Calu3 (cell line): ENCODE data around the gene IKBKG. TPM values are rescaled to one million over a fixed set of nuclear protein-coding genes. Genes with fewer than 3 reads are reported as not detected.
"Not testable (repeated sequence)": the region's sequence is repeated elsewhere in the genome, so short reads cannot be mapped to it uniquely, and the experiment has no call there.

Source experiments
- BruUV-seq: library from RNA; stranded (reverse); fragments of 400-500 nt; replicated peaks from 2 replicates; lab custom pipeline; 2021; lab: Mats Ljungman, UMichigan
- CTCF ChIA-PET: fragments of 300-600 bp; sonication (Branson Sonifier 250); formaldehyde crosslinking; loops from one replicate; lab custom pipeline; 2022; ENCODE audit warnings: antibody characterized with exemption; lab: Charles Lee
- DNase-seq: peaks from one replicate; pipeline ENCODE4 v3.0.0; 2022
- H3K27ac Mint-ChIP-seq: one replicate; pipeline ENCODE4 v1.8.0; 2022; ENCODE audit warnings: mixed read lengths; ENCODE audit not compliant: unreplicated experiment
- H3K27me3 Mint-ChIP-seq: one replicate; pipeline ENCODE4 v1.8.0; 2022; ENCODE audit warnings: mixed read lengths; ENCODE audit not compliant: unreplicated experiment
- H3K36me3 Mint-ChIP-seq: one replicate; pipeline ENCODE4 v1.8.0; 2022; ENCODE audit warnings: mild to moderate bottlenecking, moderate library complexity, mixed read lengths; ENCODE audit not compliant: insufficient read depth, unreplicated experiment
- H3K4me1 Mint-ChIP-seq: one replicate; pipeline ENCODE4 v1.8.0; 2022; ENCODE audit warnings: mild to moderate bottlenecking, low read depth, mixed read lengths; ENCODE audit not compliant: unreplicated experiment
- H3K4me3 Mint-ChIP-seq: one replicate; pipeline ENCODE4 v1.8.0; 2022; ENCODE audit warnings: mild to moderate bottlenecking, low read depth, moderate library complexity, mixed read lengths; ENCODE audit not compliant: unreplicated experiment
- H3K9me3 Mint-ChIP-seq: one replicate; pipeline ENCODE4 v1.8.0; 2022; ENCODE audit warnings: low read depth, mixed read lengths; ENCODE audit not compliant: unreplicated experiment
- intact Hi-C: fragments of 100-400 bp; cut with micrococcal nuclease; formaldehyde crosslinking; loops from one replicate; pipeline ENCODE4 v1.10.0; 2022; ENCODE audit not compliant: unreplicated experiment
- total RNA-seq: library from RNA; stranded (reverse); gene quantifications from 2 replicates; pipeline ENCODE4 v1.2.3, GENCODE V29; 2022

Gene IKBKG
- total RNA-seq, 1 experiment from 2014 or later: 39.9 TPM

- H3K9me3 Mint-ChIP-seq, H3K4me1 Mint-ChIP-seq, intact Hi-C loops, H3K4me3 Mint-ChIP-seq, CTCF ChIA-PET, BruUV-seq, DNase-seq, H3K27me3 Mint-ChIP-seq, H3K27ac Mint-ChIP-seq, H3K36me3 Mint-ChIP-seq: not testable (repeated sequence)
Measured at GRCh38 chrX:154562295-154562694, 14.9 kb downstream of the IKBKG start.

GRCh38 chrX:154570361-154570760, 22.9 kb downstream of the IKBKG start:
- CTCF ChIA-PET, H3K9me3 Mint-ChIP-seq, BruUV-seq, H3K36me3 Mint-ChIP-seq, DNase-seq, H3K27ac Mint-ChIP-seq, intact Hi-C loops, H3K27me3 Mint-ChIP-seq, H3K4me3 Mint-ChIP-seq, H3K4me1 Mint-ChIP-seq: not testable (repeated sequence)

- DNase-seq, H3K27me3 Mint-ChIP-seq, intact Hi-C loops, H3K9me3 Mint-ChIP-seq, H3K4me3 Mint-ChIP-seq, CTCF ChIA-PET, H3K4me1 Mint-ChIP-seq, BruUV-seq, H3K27ac Mint-ChIP-seq, H3K36me3 Mint-ChIP-seq: not testable (repeated sequence)
Measured at GRCh38 chrX:154573061-154573460, 25.6 kb downstream of the IKBKG start.

- H3K4me3 Mint-ChIP-seq, CTCF ChIA-PET, H3K36me3 Mint-ChIP-seq, DNase-seq, H3K27ac Mint-ChIP-seq, H3K9me3 Mint-ChIP-seq, BruUV-seq, H3K27me3 Mint-ChIP-seq, intact Hi-C loops, H3K4me1 Mint-ChIP-seq: not testable (repeated sequence)
Measured at GRCh38 chrX:154575076-154575475, 27.7 kb downstream of the IKBKG start.

- H3K4me3 Mint-ChIP-seq, BruUV-seq, H3K4me1 Mint-ChIP-seq, intact Hi-C loops, H3K9me3 Mint-ChIP-seq, H3K36me3 Mint-ChIP-seq, H3K27me3 Mint-ChIP-seq, H3K27ac Mint-ChIP-seq, DNase-seq, CTCF ChIA-PET: not testable (repeated sequence)
Measured at GRCh38 chrX:154582994-154583393, 35.6 kb downstream of the IKBKG start.

GRCh38 chrX:154584585-154585183, 37.3 kb downstream of the IKBKG start, which contains the start of gene CTAG1A:
Gene CTAG1A, plus strand, starts transcription at chrX:154585133. Its CDS starts 74 bp downstream, at chrX:154585207.
- H3K27ac Mint-ChIP-seq, intact Hi-C loops, H3K27me3 Mint-ChIP-seq, BruUV-seq, H3K4me3 Mint-ChIP-seq, H3K9me3 Mint-ChIP-seq, H3K36me3 Mint-ChIP-seq, CTCF ChIA-PET, DNase-seq, H3K4me1 Mint-ChIP-seq: not testable (repeated sequence)

- DNase-seq, H3K4me3 Mint-ChIP-seq, BruUV-seq, CTCF ChIA-PET, H3K36me3 Mint-ChIP-seq, H3K4me1 Mint-ChIP-seq, intact Hi-C loops, H3K27ac Mint-ChIP-seq, H3K9me3 Mint-ChIP-seq: not testable (repeated sequence)
- peaks cover 42% of the 10 kb centered on the region for H3K27me3 Mint-ChIP-seq
Measured at GRCh38 chrX:154590415-154590814, 43.0 kb downstream of the IKBKG start.
